ENCODE data around the gene NCKIPSD.
"Not testable (repeated sequence)": the region's sequence is repeated elsewhere in the genome, so short reads cannot be mapped to it uniquely, and the experiment has no call there.

The NCKIPSD gene
- total RNA-seq = 11.7 to 19.0 (median 16.2) reads per million in 4 donors

- peak; percentile 81 to 90 (median 88) for DNase-seq
These were observed at the start of gene NCKIPSD for GRCh38 chr3:48685603-48686511. NCKIPSD (minus strand) TSS chr3:48685915; CDS start chr3:48685807, 108 bp downstream.

DNA sequence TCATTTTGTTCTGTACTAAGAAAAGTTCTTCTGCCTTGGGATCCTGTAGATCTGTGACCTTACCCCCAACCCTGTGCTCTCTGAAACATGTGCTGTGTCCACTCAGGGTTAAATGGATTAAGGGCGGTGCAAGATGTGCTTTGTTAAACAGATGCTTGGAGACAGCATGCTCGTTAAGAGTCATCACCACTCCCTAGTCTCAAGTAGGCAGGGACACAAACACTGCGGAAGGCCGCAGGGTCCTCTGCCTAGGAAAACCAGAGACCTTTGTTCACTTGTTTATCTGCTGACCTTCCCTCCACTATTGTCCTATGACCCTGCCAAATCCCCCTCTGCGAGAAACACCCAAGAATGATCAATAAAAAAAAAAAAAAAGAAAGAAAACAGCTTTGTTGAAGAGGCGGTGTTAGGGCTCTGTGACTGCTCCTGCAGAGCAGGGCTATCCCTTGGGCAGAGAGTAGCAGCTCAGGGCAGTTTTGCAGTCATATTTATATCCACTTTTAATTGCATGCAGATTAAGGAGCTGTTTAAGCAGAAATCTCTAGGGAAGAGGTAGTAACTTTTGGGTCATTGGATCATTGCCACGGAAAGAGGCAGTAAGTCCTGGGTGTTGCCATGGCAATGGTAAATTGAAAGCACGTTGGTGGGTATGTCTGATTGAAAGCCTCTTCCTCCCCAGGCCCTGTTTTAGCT is 49.5 kb upstream of the NCKIPSD start:
- DNase-seq = not testable (repeated sequence)

DNA sequence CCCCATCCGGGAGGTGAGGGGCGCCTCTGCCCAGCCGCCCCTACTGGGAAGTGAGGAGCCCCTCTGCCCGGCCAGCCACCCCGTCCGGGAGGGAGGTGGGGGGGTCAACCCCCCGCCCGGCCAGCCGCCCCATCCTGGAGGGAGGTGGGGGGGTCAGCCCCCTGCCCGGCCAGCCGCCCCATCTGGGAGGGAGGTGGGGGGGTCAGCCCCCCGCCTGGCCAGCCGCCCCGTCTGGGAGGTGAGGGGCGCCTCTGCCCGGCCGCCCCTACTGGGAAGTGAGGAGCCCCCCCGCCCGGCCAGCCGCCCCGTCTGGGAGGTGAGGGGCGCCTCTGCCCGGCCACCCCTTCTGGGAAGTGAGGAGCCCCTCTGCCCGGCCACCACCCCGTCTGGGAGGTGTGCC is 48.8 kb upstream of the NCKIPSD start:
- DNase-seq = not testable (repeated sequence)

- DNase-seq = not testable (repeated sequence)
These were observed 48.2 kb upstream of the NCKIPSD start for GRCh38 chr3:48733752-48734518.

GRCh38 chr3:48727511-48727910 is 41.8 kb upstream of the NCKIPSD start:
- no peak for DNase-seq

DNA sequence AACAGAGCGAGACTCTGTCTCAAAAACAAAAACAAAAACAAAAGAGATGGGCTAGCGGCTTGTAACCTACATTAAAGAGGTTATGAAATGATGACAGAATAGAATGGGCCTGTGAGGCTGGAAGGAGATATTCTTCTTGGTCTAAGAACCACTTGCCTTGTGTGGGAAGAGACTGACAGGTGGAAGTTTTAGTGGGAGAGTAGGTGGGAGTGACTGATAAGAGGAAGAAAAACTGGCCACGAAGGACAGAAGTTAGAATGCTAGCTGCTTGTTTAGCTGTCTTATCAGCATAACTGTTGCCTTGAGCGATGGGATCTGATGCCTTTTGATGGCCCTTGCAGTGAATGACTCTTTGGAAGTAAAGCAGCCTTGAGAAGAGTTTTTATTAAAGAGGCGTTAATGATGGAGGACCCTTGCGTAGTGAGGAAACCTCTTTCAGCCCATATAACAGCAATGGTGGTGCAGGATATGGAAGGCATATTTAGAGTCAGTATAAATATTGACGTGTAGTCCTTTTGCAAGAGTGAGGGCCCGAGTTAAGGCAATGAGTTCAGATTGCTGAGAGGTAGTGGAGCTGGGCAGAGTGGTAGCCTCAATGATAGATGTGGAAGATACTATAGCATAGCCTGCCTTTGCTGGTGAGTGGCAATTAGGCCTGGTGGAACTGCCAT is 39.6 kb upstream of the NCKIPSD start:
- not testable (repeated sequence) for DNase-seq

DNA sequence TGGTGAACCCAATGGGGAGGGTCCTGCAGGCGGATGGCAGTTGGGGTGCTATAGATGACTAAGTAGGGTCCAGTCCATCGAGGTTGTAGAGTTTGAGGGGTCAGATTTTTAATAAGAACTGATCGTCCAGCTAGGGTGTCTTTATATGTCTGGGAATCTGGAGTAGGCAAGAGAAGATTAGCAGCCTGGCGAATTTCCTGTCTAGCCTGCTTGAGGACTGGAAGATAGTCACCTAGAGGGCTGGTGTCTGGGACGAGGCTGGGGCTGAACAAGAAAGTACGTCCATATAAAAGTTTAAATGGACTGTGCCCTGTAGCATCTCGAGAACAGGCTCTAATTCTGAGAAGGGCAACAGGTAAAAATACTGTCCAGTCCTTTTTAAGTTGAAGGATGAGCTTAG is 38.0 kb upstream of the NCKIPSD start:
- DNase-seq = no peak

DNA sequence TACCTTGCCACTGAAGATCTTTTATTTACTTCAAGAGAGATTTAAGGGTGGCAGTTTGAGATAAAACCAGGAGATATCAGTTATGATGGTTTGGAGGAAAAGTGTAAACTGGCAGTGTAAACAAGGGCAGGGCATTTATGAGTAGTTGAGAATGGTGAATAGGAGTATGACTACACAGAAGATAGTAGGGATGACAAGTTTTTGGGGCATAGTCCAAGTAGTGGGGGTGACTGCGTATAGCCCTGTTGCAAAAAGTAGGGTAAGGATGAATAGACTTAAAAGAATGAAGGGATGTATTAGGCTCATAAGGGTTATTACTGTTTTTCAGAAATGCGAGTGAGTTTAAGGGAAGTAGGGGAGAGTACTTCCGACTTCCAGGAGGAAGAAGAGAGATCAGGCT is 37.6 kb upstream of the NCKIPSD start:
- not testable (repeated sequence) for DNase-seq

DNA sequence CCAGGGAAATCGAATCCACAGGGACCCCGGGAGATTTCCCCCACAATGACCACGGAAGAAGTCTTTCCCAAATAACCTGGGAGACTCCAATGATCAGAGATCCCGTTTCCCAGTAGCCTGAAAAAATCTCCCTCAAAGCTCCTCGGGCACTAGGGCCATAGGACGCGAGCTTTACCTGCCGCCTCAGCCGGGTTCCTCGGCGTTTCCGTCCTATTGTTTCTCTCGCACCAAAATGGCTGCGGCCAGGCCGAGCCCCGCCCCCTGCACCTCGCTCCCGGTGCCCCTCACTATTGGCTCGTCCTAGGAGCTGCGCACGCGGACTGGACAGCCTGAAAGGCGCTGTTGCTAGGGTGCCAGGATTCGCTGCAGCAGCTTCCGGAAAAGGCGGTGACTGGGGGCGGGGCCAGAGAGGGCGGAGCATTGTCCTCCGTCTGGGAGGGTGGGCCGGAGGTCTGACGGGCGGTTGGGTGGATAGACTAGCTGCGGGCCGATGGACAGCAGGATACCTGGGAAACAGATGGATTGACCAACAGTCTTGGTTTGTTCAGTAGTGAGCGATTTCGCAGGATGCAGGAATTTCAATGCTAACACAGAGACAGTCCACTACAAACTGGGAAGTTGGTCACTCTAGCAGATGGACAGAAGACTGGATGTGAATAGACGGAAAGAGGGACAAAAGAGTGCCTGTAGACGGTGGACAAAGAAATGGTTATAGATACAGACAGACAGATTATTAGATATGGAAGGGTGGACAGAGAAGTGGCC is 31.4 kb upstream of the NCKIPSD start, which contains the start of gene IP6K2:
IP6K2 (minus strand) TSS at position 240 of the 765 bp plus-strand sequence. CDS start 21,930 bp downstream, outside the sequence.
- DNase-seq = peak; percentile 97 to 99 (median 98)

DNA sequence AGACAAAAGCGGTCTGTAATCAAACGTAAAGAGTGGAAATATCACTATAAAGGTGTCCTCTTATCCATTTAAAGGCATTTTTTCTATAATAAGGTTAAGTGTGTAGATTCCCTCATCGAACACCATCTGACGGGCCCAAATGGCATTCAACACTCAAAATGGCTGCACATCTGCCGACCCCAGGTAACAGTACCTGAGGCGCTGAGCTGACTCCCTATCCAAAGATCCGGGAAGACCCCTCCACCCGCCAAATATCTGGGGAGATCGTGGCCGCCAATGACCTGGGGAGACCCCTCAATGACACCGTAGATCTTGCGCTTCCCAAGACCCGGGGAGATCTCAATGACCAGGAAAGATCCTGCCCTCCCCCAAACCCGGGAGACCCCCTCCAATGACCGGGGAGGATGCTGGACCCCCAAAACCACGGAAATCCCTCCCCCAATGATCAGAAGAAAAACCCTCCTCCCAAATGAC is 30.8 kb upstream of the NCKIPSD start:
- DNase-seq = peak in 2 of 5 donors; percentile 14 to 35

GRCh38 chr3:48715174-48715800 is 29.6 kb upstream of the NCKIPSD start:
- no peak for DNase-seq

GRCh38 chr3:48711727-48712126 is 26.0 kb upstream of the NCKIPSD start:
- DNase-seq = no peak

GRCh38 chr3:48709051-48709461 is 23.3 kb upstream of the NCKIPSD start:
- DNase-seq = no peak

- DNase-seq = no peak
These were observed 22.8 kb upstream of the NCKIPSD start for GRCh38 chr3:48708481-48708889.

DNA sequence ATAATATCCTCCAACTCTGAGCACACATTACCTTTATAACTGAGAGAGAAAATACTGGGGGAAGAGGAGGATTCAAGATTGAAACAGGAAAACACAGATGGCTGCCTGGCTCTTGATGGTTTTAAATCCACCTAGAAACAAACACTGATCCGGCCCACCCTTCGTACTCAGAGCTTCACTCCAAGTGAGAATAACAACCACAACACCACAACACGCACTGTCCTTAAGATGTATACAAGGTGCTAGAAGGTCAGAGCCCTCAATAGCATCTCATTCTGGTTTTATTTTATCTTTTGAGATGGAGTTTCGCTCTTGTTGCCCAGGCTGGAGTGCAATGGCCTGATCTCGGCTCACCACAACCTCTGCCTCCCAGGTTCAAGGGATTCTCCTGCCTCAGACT is 21.4 kb upstream of the NCKIPSD start:
- no peak for DNase-seq

- DNase-seq = no peak
These were observed 16.7 kb upstream of the NCKIPSD start for GRCh38 chr3:48702320-48702920.

DNA sequence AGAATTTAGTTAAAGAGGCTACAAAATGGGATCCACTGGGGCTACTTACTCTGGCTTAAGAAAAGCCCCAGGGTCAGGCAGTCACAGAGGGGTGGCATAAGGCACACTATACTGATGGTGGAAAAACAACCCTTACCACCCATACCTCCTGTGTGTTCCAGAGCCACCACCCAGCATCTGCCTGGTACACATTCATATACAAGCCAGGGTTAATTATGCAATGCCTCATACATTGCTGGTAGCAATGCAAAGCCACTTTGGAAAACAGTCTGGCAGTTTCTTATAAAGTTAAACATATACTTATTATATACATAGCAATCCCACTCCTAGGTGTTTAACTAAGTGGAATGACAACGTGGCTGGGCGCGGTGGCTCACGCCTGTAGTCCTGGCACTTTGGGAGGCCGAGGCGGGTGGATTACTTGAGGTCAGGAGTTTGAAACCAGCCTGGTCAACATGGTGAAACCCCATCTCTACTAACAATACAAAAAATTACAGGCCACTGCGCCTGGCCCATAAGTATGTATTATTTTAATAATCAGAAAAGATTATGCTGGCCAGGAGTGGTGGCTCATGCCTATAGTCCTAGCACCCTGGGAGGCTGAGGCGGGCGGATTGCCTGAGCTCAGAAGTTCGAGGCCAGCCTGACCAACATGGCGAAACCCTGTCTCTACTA is 15.2 kb upstream of the NCKIPSD start:
- no peak for DNase-seq

DNA sequence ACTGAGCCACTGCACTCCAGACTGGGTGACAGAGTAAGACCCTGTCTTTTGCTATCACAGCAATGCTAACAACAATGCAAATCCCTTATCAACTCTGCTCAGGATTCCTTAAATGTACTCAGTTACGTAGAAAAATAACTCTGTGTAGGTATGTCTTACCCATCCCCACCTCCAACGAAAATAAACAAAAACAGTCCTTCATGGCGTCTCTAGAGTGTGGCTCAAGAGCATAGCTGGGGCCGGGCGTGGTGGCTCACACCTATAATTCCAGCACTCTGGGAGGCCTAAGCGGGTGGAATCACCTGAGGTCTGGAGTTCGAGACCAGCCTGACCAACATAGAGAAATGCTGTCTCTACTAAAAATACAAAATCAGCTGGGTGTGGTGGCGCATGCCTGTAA is 13.2 kb upstream of the NCKIPSD start:
- no peak for DNase-seq

- no peak for DNase-seq
These were observed 12.2 kb upstream of the NCKIPSD start for GRCh38 chr3:48697952-48698351.

GRCh38 chr3:48696601-48697000 is 10.9 kb upstream of the NCKIPSD start:
- DNase-seq = no peak
